ENCODE results near the gene FOSL2.

The FOSL2 gene

GRCh38 chr2:28434600-28434989 lies 41.9 kb downstream of the FOSL2 start:
- DNase-seq, result no peak

GRCh38 chr2:28435241-28435640 lies 42.6 kb downstream of the FOSL2 start:
- no peak for DNase-seq

- DNase-seq, result no peak
These were observed 43.2 kb downstream of the FOSL2 start for GRCh38 chr2:28435814-28436351.

GRCh38 chr2:28436525-28437051 lies 43.9 kb downstream of the FOSL2 start:
- no peak for DNase-seq

- DNase-seq, result no peak
These were observed 44.6 kb downstream of the FOSL2 start for GRCh38 chr2:28437149-28437835.

GRCh38 chr2:28437918-28438317 lies 45.3 kb downstream of the FOSL2 start:
- DNase-seq, result no peak

- DNase-seq, result no peak
These were observed 45.9 kb downstream of the FOSL2 start for GRCh38 chr2:28438532-28439063.

- DNase-seq, result no peak
These were observed 46.5 kb downstream of the FOSL2 start for GRCh38 chr2:28439127-28439526.

- no peak for DNase-seq
These were observed 47.1 kb downstream of the FOSL2 start for GRCh38 chr2:28439763-28440162.

- DNase-seq, result no peak
These were observed 49.7 kb downstream of the FOSL2 start for GRCh38 chr2:28442328-28442727.

- no peak for DNase-seq
These were observed 52.3 kb downstream of the FOSL2 start for GRCh38 chr2:28444956-28445355.

- DNase-seq, result peak; percentile 98
These were observed 53.0 kb downstream of the FOSL2 start for GRCh38 chr2:28445448-28446258.

- DNase-seq, result no peak
These were observed 53.9 kb downstream of the FOSL2 start for GRCh38 chr2:28446531-28446930.

GRCh38 chr2:28447086-28447485 lies 54.4 kb downstream of the FOSL2 start:
- DNase-seq, result peak; percentile 16

GRCh38 chr2:28447943-28448792 lies 55.5 kb downstream of the FOSL2 start:
- DNase-seq, result peak; percentile 88

GRCh38 chr2:28448793-28449100 lies 56.1 kb downstream of the FOSL2 start:
- DNase-seq, result no peak

- DNase-seq, result no peak
These were observed 56.4 kb downstream of the FOSL2 start for GRCh38 chr2:28449126-28449487.

- peak; percentile 87 for DNase-seq
These were observed 57.1 kb downstream of the FOSL2 start for GRCh38 chr2:28449488-28450395.

GRCh38 chr2:28450901-28451565 lies 58.4 kb downstream of the FOSL2 start:
- no peak for DNase-seq

GRCh38 chr2:28451793-28452533 lies 59.3 kb downstream of the FOSL2 start:
- DNase-seq, result peak; percentile 32

All from NCI-H226 (cell line).